SKM-1 (cell line): ENCODE measurements around the gene TIMMDC1.
"Not testable (repeated sequence)": the region's sequence is repeated elsewhere in the genome, so short reads cannot be mapped to it uniquely, and the experiment has no call there.

Source experiments
- DNase-seq: peaks from one replicate; lab custom pipeline; 2025; ENCODE audit not compliant: unreplicated experiment; lab: John Stamatoyannopoulos, UW

TIMMDC1 gene

DNA sequence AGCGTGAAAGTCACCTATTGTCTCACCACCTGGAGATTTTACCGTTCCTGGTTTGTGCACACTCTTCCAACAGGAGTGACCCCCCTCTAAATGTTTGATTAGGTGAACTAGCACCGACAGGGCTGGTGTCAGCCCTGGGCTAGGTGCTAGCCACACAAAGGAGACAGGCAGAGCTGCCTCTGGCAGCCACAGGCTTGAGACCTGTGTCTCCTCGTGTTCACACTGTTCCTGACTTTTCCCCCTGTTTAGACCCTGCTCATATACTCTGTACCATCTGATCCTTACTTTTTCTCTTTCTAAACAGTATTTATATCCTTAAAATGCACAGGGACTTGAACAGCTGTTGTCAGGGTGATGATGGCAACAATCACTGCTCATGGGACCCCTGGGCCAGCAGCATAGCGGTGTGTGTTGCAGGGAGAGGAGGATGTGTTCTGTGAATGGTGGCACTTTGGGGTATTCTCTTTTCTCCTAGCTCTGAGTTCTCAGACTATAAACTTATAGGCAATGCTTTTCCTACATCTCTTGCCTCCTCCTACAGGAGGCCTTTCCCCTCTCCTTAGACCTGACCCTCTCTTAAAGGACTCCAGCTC is 55.6 kb downstream of the TIMMDC1 start:
- no peak for DNase-seq

DNA sequence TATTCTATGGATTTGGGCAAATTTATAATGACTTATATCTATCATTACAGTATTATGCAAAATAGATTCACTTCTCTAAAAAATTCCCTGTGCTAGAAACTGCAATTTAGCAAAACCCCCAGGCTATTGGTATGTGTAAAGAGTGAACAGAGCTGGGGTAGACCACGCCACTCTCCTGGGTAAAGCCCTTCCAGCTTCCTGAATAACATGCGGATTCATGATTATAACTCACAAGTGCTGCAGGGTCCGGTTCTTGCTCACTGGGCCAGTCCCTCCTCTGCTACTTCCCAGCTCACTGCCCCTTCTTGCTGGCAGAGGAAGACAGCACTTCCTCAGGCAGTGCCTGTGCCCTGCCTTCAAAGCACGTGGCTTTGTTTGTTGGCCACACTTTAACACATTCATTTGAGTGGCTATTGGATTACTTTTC is 57.0 kb downstream of the TIMMDC1 start:
- DNase-seq, result no peak

DNA sequence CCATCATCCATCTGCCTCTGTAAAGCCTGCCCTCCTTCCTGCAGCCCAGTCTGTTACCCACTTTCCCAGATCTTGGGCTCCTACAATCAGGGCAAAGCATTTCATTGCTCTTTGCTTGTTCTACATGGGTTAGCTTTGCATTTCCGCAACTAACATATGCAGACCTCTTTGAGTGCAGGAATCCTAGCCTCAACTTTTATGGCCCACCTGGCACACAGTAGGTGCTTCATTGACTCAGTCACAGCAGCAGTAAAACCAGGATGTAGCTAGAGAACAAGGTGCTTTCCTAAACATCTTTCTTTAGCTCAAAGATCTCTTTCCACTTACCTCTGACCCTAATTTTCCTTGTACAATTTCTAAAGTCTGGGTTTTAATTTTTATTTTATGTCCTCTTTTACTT is 57.6 kb downstream of the TIMMDC1 start:
- DNase-seq, result no peak

DNA sequence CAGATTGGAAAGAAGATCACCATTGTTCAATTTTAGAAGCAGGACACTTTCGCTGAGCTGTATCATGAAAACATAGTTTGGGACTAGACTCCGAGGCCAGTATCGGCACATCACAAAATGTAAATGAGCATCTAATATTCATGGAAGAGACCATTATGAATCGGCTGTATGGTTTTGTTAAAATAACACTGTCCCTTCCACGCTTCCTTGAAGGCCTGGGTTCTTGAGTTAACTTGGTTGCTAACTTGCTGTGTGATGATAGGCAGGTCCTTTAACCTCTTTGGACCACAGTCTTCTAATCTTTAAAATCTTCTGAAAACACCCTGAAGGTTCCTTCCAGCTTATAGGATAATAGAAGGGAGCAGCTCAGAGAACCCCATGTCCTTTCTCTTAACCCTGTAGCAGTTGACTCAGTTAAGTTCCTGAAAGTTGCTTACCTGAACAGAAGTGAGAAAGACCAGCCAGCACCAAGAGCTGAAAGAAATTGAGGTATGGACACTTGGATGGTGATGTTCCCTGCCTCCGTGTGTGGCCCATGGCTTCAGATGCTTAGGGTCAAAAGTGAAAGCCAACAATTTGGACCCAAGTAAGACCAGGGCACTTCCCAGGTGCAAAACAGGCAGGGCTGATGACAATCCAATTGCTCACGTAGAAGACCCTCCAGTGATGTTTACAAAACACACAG is 59.0 kb downstream of the TIMMDC1 start:
- no peak for DNase-seq

- DNase-seq, result no peak
These were observed 59.5 kb downstream of the TIMMDC1 start for GRCh38 chr3:119557877-119558269.

GRCh38 chr3:119558626-119559317 is 60.4 kb downstream of the TIMMDC1 start:
- no peak for DNase-seq

- peak; percentile 72 for DNase-seq
These were observed 61.2 kb downstream of the TIMMDC1 start, which contains the start of gene CD80 for GRCh38 chr3:119559441-119559963. TSS of gene CD80 (minus strand) at chr3:119559614. CDS start at chr3:119557728, 1,886 bp downstream.

- no peak for DNase-seq
These were observed 61.8 kb downstream of the TIMMDC1 start for GRCh38 chr3:119560160-119560559.

DNA sequence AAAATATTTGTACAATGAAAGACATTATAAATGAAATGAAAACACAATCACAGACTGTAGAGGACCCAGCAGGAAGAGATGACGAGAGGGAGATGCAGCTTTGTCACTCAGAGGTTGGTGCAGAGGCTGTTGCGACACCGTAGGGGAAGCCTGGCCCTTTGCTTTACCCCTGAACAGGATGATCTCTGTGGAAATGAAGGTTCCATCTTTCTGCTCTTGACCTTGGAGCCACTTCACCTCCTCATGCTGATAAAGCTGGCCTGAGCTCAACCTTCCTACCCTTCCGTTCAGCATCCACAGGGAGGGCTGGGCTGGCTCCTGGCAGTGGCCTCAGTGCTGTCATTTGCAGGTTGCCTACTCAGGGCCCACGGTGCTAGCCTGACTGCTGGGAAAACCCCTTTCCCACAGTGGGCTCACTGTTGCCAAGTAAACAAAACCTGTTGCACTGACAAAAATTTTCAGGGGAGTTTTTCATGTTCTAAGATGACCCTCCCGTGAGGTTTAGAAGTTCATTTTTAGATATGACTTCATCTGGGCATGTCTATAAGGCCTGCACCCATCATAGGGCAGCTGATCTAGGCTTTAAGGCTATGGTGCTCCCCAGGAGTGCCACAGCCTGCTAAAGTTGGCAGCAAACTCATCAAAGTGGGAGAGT is 64.1 kb downstream of the TIMMDC1 start:
- peak; percentile 71 for DNase-seq

- not testable (repeated sequence) for DNase-seq
These were observed 65.0 kb downstream of the TIMMDC1 start for GRCh38 chr3:119563334-119563733.

GRCh38 chr3:119569156-119569555 is 70.8 kb downstream of the TIMMDC1 start:
- no peak for DNase-seq

- no peak for DNase-seq
These were observed 71.9 kb downstream of the TIMMDC1 start for GRCh38 chr3:119570229-119570628.

- no peak for DNase-seq
These were observed 72.9 kb downstream of the TIMMDC1 start for GRCh38 chr3:119571230-119571629.

DNA sequence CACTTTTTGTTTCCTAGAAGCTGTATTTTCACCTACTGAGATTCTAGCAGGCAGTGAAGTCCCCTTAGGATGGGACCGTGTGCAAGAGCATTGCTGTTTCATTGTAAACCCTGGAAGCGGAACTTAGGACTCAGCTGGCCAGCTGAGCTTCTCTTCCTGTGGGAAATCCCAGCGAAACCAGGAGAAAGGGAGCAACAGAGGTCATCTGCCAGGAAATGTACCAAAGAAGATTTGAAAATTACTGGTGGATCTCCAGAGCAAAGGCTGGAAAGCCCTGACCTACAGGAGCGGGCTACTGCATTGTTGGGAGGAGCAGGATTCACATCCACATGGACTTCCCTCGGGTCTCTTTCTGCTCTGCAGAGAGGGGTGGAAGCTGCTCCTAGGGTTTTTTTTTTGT is 73.3 kb downstream of the TIMMDC1 start:
- DNase-seq, result no peak
